Immature natural killer cell (primary cell): ENCODE measurements around the gene RRP7A. TPM values are rescaled to one million over a fixed set of nuclear protein-coding genes. Genes with fewer than 3 reads are reported as not detected.
"Not testable (repeated sequence)": the region's sequence is repeated elsewhere in the genome, so short reads cannot be mapped to it uniquely, and the experiment has no call there.

ENCODE experiments used
- DNase-seq, 3 donors: peaks; one replicate each; pipeline ENCODE4 v3.0.0; 2022; ENCODE audit warnings: mixed read lengths in 1 of 3
- H3K27ac Mint-ChIP-seq, 6 donors: one replicate each; pipeline ENCODE4 v1.8.0; 2020; ENCODE audit warnings: mixed read lengths in 6 of 6, mild to moderate bottlenecking in 5 of 6, inconsistent platforms in 4 of 6, moderate library complexity in 3 of 6
- H3K27me3 Mint-ChIP-seq, 3 donors: one replicate each; pipeline ENCODE4 v1.8.0; 2020 to 2021; ENCODE audit warnings: low read depth in 3 of 3, mild to moderate bottlenecking in 3 of 3, mixed read lengths in 3 of 3, moderate library complexity in 3 of 3, inconsistent platforms in 1 of 3
- H3K36me3 Mint-ChIP-seq, 3 donors: one replicate each; pipeline ENCODE4 v1.8.0; 2020; ENCODE audit warnings: mixed read lengths in 3 of 3, inconsistent platforms in 2 of 3, mild to moderate bottlenecking in 2 of 3
- H3K4me1 Mint-ChIP-seq, 2 donors: one replicate each; pipeline ENCODE4 v1.8.0; 2020; ENCODE audit warnings: inconsistent platforms in 2 of 2, mild to moderate bottlenecking in 2 of 2, mixed read lengths in 2 of 2, moderate library complexity in 1 of 2
- H3K4me3 Mint-ChIP-seq, 5 donors: one replicate each; pipeline ENCODE4 v1.8.0; 2020; ENCODE audit warnings: mild to moderate bottlenecking in 5 of 5, mixed read lengths in 5 of 5, inconsistent platforms in 3 of 5, moderate library complexity in 3 of 5
- H3K9me3 Mint-ChIP-seq, 6 donors: one replicate each; pipeline ENCODE4 v1.8.0; 2020; ENCODE audit warnings: mild to moderate bottlenecking in 6 of 6, mixed read lengths in 6 of 6, inconsistent platforms in 4 of 6, moderate library complexity in 3 of 6
- polyA plus RNA-seq, 3 donors: library from polyadenylated mRNA; unstranded; fragments of 300-500 nt; fragmentation: Illumina TruSeq; gene quantifications; one replicate each; pipeline ENCODE4 v1.2.3, GENCODE V29; 2021

RRP7A gene
- 10 to 100 TPM; 54.3 to 78.2 (median 62.3) TPM for polyA plus RNA-seq

GRCh38 chr22:42519525-42520401, at the start of gene RRP7A:
TSS of gene RRP7A (minus strand) at chr22:42519796. CDS start at chr22:42519786, 10 bp downstream.
- peaks cover 14 to 16% of the 10 kb centered on the region in 2 donors for H3K4me1 Mint-ChIP-seq
- DNase-seq, result peak; percentile 78 to 79 (median 78)
- H3K36me3 Mint-ChIP-seq, result no peaks in the 10 kb centered on the region
- H3K27me3 Mint-ChIP-seq, result peaks cover 0 to 9% (median 2%) of the 10 kb centered on the region in 3 donors
- peak within 1 kb of the TSS; percentile 91 to 96 (median 94) for H3K4me3 Mint-ChIP-seq
- no peaks in the 10 kb centered on the region for H3K9me3 Mint-ChIP-seq
- peak within 1 kb of the TSS; percentile 82 to 94 (median 92) for H3K27ac Mint-ChIP-seq

DNA sequence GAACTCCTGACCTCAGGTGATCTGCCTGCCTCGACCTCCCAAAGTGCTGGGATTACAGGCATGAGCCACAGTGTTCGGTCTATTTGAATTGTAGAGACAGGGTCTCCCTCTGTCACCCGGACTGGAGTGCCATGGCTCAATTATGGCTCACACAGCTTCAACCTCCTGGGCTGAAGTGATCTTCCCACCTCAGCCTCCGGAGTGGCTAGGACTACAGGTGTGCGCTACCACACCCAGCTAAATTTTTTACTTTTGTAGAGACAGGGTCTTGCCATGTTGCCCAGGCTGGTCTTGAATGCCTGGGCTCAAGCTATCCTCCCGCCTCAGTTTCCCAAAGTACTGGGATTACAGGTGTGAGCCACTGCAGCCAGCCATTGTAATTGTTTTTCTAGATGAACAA, 48.4 kb upstream of the RRP7A start:
- H3K36me3 Mint-ChIP-seq, H3K4me1 Mint-ChIP-seq, DNase-seq, H3K4me3 Mint-ChIP-seq, H3K27ac Mint-ChIP-seq, H3K27me3 Mint-ChIP-seq, H3K9me3 Mint-ChIP-seq: not testable (repeated sequence)

DNA sequence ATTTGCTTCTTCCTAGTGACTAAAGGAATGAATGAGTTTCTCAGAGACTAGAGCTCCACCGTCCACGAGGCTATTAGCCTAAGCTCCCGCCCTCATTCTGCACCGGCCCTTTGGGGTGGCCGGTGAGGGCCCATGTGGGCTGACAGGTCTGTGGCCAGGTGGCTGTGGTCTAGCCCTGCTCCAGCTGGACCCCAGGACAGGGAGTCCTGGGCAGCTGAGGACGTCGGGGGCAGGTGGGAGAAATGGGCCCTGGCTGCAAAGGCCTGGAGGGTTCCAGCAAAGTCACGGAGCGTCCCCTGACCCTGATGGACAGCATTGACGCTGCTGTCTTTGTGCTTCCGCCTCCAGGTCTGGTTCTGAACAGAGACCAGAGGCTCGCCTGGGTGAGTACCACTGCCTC, 46.4 kb upstream of the RRP7A start:
- Mint-ChIP-seq H3K4me3 (no peak overlapping the region), H3K9me3 (no peaks in the 10 kb centered on the region), H3K27me3 (no peaks in the 10 kb centered on the region), H3K27ac (no peak overlapping the region), H3K4me1 (no peaks in the 10 kb centered on the region), H3K36me3 (peaks cover 0 to 4% (median 2%) of the 10 kb centered on the region in 3 donors)
- DNase-seq, result no peak

DNA sequence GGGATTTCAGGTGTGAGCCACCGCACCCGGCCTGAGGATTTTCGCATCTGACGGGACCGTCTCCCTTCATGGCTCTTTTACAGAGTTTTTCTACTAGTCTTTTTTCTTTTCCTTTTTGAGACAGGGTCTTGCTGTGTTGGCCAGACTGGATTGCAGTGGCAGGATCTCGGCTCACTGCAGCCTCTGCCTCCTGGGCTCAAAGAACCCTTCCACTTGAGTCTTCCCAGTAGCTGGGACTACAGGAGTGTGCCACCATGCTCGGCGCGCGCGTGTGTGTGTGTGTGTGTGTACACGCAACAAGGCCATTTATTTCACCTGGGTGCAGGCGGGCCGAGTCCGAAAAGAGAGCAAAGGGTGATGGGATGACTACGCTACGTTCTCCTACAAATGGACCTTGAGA, 45.1 kb upstream of the RRP7A start:
- no peaks in the 10 kb centered on the region for H3K4me1 Mint-ChIP-seq

DNA sequence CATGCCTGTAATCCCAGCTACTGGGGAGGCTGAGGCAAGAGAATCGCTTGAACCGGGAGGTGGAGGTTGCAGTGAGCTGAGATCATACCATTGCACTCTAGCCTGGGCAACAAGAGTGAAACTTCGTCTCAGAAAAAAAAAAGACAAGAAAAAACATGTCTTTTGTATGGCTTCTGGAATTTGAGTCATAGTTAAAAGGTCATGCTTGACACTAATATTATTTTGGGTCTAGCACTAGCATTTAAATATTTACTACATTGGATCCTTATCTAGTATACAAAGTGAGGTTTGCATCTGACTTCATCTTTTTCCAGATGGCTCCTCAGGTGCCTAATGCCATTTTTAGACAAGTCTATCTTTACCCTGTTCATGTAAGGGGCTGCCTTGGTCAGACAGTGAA, 44.3 kb upstream of the RRP7A start:
- H3K27me3 Mint-ChIP-seq, H3K36me3 Mint-ChIP-seq, H3K27ac Mint-ChIP-seq, H3K4me3 Mint-ChIP-seq, H3K4me1 Mint-ChIP-seq, DNase-seq, H3K9me3 Mint-ChIP-seq: not testable (repeated sequence)

More for the DNA sequence above, 45.1 kb upstream of the RRP7A start:
- no peak overlapping the region for H3K4me3 Mint-ChIP-seq
- DNase-seq, result no peak
- peaks cover 0 to 4% (median under 1%) of the 10 kb centered on the region in 3 donors for H3K36me3 Mint-ChIP-seq
- H3K27me3 Mint-ChIP-seq, result peaks cover 0 to under 1% (median 0%) of the 10 kb centered on the region in 3 donors
- no peak overlapping the region for H3K27ac Mint-ChIP-seq
- no peaks in the 10 kb centered on the region for H3K9me3 Mint-ChIP-seq

- Mint-ChIP-seq H3K27ac (peak overlapping the region in 1 of 6 donors; percentile 40), H3K36me3 (peaks cover 0 to 4% (median 0%) of the 10 kb centered on the region in 3 donors), H3K4me1 (no peaks in the 10 kb centered on the region)
Observed at GRCh38 chr22:42562684-42563083, 43.1 kb upstream of the RRP7A start.

DNA sequence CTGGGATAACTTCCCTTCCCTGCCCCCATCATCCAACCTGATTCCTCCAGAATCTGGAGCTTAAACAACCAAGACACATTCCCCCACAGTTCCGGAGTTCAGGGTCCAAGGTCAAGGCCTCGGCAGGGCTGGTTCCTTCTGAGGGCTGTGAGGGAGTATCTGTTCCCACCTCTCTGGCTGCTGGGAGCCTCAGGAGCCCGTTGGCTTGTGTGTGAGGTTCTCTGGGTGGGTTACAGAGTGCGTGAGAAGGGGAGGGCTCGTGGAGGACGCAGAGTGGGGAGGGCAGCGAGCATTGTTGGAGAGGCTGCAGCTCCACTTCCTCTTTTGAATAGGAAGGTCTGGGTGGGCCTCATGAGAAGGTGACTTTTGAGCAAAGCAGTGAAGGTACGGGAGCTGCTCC, 42.7 kb upstream of the RRP7A start:
- H3K36me3 Mint-ChIP-seq, result peaks cover 0 to 4% (median 0%) of the 10 kb centered on the region in 3 donors
- no peaks in the 10 kb centered on the region for H3K4me1 Mint-ChIP-seq
- H3K27me3 Mint-ChIP-seq, result peaks cover 0 to 1% (median 0%) of the 10 kb centered on the region in 3 donors
- no peak for DNase-seq
- no peaks in the 10 kb centered on the region for H3K9me3 Mint-ChIP-seq
- H3K27ac Mint-ChIP-seq, result peak overlapping the region in 1 of 6 donors; percentile 40
- no peak overlapping the region for H3K4me3 Mint-ChIP-seq

More at GRCh38 chr22:42562684-42563083, 43.1 kb upstream of the RRP7A start:
- Mint-ChIP-seq H3K27me3 (peaks cover 0 to 1% (median 0%) of the 10 kb centered on the region in 3 donors), H3K4me3 (no peak overlapping the region), H3K9me3 (no peaks in the 10 kb centered on the region)
- no peak for DNase-seq

- H3K27me3 Mint-ChIP-seq, result peaks cover 0 to 1% (median 0%) of the 10 kb centered on the region in 3 donors
- no peak overlapping the region for H3K27ac Mint-ChIP-seq
- H3K36me3 Mint-ChIP-seq, result peaks cover 0 to 4% (median 0%) of the 10 kb centered on the region in 3 donors
Observed at GRCh38 chr22:42561856-42562255, 42.3 kb upstream of the RRP7A start.

DNA sequence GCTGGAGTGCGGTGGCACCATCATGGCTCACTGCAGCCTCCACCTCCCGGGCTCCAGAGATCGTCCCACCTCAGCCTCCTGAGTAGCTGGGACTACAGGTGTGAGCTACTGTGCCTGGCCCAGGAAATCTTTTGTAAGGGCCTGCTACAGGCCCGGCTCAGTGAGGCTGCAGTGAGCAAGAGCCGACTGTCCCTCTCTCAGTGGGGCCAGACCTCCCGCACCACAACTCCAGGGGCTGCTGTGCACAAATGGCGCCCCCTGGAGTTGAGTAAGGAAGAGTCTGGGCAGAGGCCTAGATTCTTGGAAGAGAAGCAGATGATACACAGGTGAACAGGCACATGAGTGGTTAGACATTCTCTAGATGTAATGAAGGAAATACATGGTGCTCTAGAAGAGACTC, 41.2 kb upstream of the RRP7A start:
- H3K4me1 Mint-ChIP-seq, result no peaks in the 10 kb centered on the region
- H3K9me3 Mint-ChIP-seq, result no peaks in the 10 kb centered on the region
- H3K36me3 Mint-ChIP-seq, result peaks cover 0 to 4% (median 0%) of the 10 kb centered on the region in 3 donors
- H3K27ac Mint-ChIP-seq, result no peak overlapping the region
- H3K4me3 Mint-ChIP-seq, result no peak overlapping the region
- peak in 1 of 3 donors; percentile 10 for DNase-seq
- peaks cover 0 to 1% (median 0%) of the 10 kb centered on the region in 3 donors for H3K27me3 Mint-ChIP-seq

More at GRCh38 chr22:42561856-42562255, 42.3 kb upstream of the RRP7A start:
- no peaks in the 10 kb centered on the region for H3K9me3 Mint-ChIP-seq
- H3K4me3 Mint-ChIP-seq, result no peak overlapping the region
- DNase-seq, result no peak
- H3K4me1 Mint-ChIP-seq, result no peaks in the 10 kb centered on the region

- Mint-ChIP-seq H3K9me3 (no peaks in the 10 kb centered on the region), H3K27ac (no peak overlapping the region), H3K4me1 (no peaks in the 10 kb centered on the region), H3K36me3 (peaks cover 0 to 4% (median 0%) of the 10 kb centered on the region in 3 donors), H3K27me3 (peaks cover 0 to 1% (median 0%) of the 10 kb centered on the region in 3 donors), H3K4me3 (no peak overlapping the region)
- no peak for DNase-seq
Observed at GRCh38 chr22:42560381-42560780, 40.8 kb upstream of the RRP7A start.

- Mint-ChIP-seq H3K4me1 (peaks cover 10 to 12% of the 10 kb centered on the region in 2 donors), H3K27ac (peak within 1 kb of the TSS in 2 of 6 donors; percentile 40 to 50), H3K4me3 (peak within 1 kb of the TSS; percentile 75 to 81 (median 78)), H3K9me3 (no peaks in the 10 kb centered on the region), H3K27me3 (peaks cover 0 to 3% (median 2%) of the 10 kb centered on the region in 3 donors), H3K36me3 (no peaks in the 10 kb centered on the region)
- peak; percentile 72 to 75 (median 72) for DNase-seq
Observed at GRCh38 chr22:42553475-42554361, 34.1 kb upstream of the RRP7A start, which contains the start of gene SERHL2. TSS of gene SERHL2 (plus strand) at chr22:42553956. CDS start at chr22:42554021, 65 bp downstream.

DNA sequence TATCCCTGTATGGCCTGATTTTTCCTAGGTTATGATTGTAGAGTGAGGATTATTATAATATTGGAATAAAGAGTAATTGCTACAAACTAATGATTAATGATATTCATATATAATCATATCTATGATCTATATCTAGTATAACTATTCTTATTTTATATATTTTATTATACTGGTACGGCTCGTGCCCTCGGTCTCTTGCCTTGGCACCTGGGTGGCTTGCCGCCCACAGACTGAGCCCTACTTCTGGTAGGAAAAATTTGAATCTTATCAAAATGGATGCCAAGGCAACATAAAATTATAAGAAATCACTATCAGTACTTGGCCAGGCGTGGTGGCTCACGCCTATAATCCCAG, 32.7 kb upstream of the RRP7A start:
- not testable (repeated sequence) for H3K36me3 Mint-ChIP-seq, H3K27me3 Mint-ChIP-seq, H3K9me3 Mint-ChIP-seq, DNase-seq
- peaks cover 10 to 12% of the 10 kb centered on the region in 2 donors for H3K4me1 Mint-ChIP-seq
- H3K27ac Mint-ChIP-seq, result peak overlapping the region in 3 of 6 donors; percentile 3 to 83 (median 59)
- H3K4me3 Mint-ChIP-seq, result peak overlapping the region; percentile 71 to 81 (median 77)

DNA sequence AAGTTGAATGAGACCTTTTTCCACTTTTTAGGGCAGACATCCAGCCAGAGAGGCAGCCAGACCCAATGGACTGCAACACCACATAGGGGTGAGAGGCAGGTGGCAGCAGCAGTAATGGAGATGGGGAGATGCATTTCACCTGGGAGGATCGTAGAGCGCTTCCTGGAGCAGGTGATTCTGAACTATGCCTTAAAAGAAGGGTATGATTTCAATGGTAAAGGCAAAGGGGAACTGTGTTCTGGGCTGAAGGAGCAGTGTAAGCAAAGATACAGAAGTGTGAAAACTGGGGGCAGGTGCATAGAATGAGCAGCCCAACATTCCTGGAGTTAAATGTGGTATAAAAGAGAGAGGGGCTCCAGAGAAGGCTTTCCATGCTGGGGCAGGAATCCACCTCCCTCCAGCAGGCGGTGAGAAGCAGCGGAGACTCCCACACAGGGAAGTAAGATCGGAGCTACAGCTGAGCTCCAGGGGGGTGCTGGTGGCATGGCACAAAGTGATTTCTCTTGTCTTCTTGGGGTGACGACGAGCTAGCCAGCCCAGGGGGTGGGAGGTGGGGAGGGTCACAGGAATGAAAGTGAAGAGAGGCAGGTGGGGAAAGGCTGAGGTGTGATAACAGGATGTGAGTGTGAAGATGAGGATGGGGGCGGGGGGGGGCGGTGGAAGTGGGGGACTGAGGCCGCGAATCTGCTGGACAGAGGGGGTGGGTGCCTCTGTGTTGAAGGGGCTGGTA, 29.9 kb upstream of the RRP7A start:
- Mint-ChIP-seq H3K9me3 (no peaks in the 10 kb centered on the region), H3K4me3 (peak overlapping the region in 1 of 5 donors; percentile 47), H3K27ac (peak overlapping the region in 2 of 6 donors; percentile 2 to 5), H3K4me1 (peaks cover 10 to 12% of the 10 kb centered on the region in 2 donors), H3K27me3 (peaks cover 2 to 5% (median 3%) of the 10 kb centered on the region in 3 donors), H3K36me3 (no peaks in the 10 kb centered on the region)
- no peak for DNase-seq
